HG02623 (cell line): ENCODE measurements around the gene DOK6.
"Not testable (repeated sequence)": the region's sequence is repeated elsewhere in the genome, so short reads cannot be mapped to it uniquely, and the experiment has no call there.

Experiments used
- ATAC-seq: cut with Tn5 transposase; IDR thresholded peaks from one replicate; pipeline ENCODE4 v1.9.1; 2021; ENCODE audit warnings: moderate library complexity; ENCODE audit not compliant: unreplicated experiment

DOK6 gene

GRCh38 chr18:69400253-69400975, at the start of gene DOK6:
TSS of gene DOK6 (plus strand) at chr18:69400888.
- ATAC-seq = no peak

DNA sequence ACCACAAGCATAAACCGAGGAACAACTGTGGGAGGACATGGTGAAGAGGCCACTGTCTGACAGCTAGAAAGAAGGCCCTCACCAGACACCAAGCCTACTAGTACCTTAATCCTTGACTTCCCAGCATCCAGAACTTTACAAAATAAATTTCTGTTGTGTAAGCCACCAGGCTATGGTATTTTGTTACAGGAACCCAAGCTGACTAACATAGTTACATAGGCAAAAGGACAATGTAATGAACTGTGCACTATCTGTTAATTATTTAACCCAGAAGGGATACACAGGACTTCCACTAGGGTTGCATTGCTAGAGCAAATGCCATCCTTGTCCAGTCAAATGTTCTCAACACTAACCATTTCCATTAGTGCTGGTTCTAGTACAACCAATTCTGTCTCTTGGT, 47.7 kb upstream of the DOK6 start:
- ATAC-seq = no peak

DNA sequence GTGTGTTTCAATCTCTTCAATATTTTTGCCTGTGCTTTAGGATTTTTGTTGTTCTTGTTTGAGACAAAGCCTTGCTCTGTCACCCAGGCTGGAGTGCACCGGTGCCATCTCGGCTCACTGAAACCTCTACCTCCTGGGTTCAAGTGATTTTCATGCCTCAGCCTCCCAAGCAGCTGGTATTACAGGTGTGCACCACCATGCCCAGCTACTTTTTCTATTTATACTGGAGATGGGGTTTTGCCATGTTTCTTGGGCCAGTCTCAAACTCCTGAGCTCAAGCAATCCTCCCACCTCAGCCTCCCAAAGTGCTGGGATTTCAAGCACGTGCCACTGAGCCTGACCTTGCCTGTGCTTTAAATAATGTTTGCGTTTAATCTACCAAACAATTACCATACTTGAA, 43.1 kb upstream of the DOK6 start:
- ATAC-seq = no peak

DNA sequence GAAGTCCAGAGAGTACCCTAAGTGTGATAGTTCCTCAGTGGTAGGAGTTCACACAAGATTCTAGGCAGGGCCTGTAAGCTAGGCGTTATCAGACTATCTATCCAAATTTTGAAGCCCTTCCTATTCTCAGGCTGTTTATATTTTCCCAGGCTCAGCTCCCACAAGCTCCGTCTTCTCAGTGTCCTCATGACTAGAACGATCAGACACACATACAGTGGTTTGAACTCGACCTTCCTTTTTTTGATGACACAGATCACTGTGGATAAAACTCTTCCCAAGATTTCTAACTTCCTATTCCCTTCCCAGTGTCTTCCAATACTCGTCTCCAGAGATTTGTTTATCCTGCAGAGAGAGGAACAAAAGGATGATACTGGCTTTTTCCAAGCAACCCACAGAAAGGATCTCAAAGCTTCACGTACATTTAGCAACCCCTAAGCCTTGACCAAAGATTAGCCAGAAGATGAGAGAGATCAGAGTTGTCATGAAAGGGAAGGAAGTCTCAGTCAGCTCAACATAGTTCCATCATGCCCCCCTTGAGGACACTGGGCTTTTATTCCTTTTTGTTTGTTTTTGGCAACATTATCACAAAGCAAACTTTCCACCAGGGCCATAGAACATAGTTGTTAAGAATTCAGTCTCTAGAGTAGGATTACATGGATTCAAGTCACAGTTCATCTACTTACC, 42.3 kb upstream of the DOK6 start:
- ATAC-seq = no peak

DNA sequence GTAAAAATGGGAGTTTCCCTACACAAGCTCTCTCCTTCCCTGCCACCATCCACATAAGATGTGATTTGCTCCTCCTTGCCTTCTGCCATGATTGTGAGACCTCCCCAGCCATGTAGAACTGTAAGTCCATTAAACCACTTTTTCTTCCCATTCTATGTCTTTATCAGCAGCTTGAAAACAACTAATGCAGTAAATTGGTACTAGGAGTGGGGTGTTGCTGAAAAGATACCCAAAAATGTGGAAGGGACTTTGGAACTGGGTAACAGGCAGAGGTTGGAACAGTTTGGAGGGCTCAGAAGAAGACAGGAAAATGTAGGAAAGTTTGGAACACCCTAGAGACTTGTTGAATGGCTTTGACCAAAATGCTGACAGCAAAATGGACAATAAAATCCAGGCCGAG, 40.9 kb upstream of the DOK6 start:
- not testable (repeated sequence) for ATAC-seq

GRCh38 chr18:69364930-69365329, 35.8 kb upstream of the DOK6 start:
- ATAC-seq = no peak

GRCh38 chr18:69365658-69366057, 35.0 kb upstream of the DOK6 start:
- ATAC-seq = no peak

GRCh38 chr18:69367104-69367503, 33.6 kb upstream of the DOK6 start:
- ATAC-seq = no peak

GRCh38 chr18:69371729-69372128, 29.0 kb upstream of the DOK6 start:
- ATAC-seq = no peak

DNA sequence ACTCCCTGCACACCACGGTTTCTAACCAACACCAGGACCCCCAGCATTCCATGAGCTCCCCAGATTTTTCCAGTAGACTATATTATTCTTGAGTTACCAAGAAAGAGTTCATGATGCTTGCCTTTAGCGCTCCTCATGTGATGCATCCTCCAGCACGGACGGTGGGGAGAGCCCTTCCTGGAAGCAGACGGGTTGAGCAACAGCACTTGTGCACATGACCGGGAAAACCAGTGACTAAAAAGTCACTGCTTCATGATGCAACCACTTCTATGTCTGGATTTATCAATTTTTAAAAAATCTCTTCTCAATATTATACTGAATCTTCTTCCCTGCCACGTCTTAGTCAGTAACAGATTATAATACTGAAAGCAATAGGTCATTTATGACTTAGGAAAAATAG, 20.4 kb upstream of the DOK6 start:
- ATAC-seq = no peak

GRCh38 chr18:69383186-69383585, 17.5 kb upstream of the DOK6 start:
- ATAC-seq = no peak

GRCh38 chr18:69387186-69387585, 13.5 kb upstream of the DOK6 start:
- no peak for ATAC-seq

GRCh38 chr18:69388222-69388621, 12.5 kb upstream of the DOK6 start:
- no peak for ATAC-seq

- no peak for ATAC-seq
Measured at GRCh38 chr18:69397096-69397495, 3.6 kb upstream of the DOK6 start.

DNA sequence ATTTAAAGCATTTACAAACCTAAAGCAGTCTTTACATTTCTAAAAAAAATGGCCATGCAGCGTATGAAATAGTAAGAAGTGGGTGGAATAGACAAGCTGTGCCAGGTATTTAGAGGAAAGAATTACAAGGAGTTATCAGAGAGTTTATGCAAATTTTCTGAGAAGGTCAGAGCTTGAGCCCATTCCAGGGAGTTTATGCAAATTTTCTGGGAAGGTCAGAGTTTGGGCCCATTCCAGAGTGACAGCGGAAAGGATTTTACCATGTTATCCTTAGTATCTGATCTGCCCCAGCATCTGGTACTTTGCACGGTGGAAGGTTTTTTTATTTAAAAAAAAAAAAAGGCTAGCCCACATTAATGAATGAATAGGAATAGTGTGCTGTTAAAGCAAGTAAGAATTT, 1.4 kb upstream of the DOK6 start:
- no peak for ATAC-seq

DNA sequence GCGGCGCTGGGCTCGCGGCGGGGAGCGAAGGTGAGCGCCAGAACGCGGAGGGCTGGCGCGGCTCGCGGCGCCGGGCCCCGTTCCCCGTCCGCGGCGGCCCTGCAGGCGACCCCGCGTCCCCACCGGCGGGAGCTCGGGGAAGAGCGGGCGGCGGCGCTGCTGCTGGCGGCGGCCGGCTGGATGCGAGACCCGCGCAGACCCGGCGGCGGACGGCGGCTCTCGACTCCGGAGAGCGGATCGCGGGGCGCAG, 213 bp downstream of the DOK6 start:
- ATAC-seq = no peak

- ATAC-seq = no peak
Measured at GRCh38 chr18:69401226-69401971, 711 bp downstream of the DOK6 start.

DNA sequence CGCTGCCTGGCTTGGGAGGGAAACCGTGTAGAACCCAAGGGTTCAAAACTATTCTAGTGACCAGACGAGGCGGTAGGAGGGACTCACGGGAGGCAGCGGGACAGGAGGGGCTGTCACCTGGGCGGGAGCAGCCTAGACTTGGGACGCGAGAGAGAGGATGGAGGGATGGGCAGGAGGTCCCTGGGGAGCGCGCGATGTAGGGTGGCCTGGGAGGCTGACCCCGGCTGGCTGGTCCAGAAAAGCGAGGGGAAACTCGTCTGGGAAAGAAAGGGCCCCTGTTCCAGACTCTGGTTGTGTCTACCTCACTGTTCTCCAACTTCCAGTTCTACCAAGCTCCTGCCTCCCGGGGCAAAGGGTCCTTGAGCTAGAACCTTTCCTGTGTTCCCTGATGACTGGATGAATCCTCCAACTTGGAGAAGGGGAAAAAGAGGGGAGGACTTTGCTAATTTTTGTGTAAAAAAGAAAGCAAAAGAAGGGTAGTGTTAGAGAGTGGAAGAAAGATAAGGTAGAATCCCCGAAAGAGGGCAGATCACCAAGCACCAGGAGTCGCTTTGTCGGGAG, 1.4 kb downstream of the DOK6 start:
- no peak for ATAC-seq

DNA sequence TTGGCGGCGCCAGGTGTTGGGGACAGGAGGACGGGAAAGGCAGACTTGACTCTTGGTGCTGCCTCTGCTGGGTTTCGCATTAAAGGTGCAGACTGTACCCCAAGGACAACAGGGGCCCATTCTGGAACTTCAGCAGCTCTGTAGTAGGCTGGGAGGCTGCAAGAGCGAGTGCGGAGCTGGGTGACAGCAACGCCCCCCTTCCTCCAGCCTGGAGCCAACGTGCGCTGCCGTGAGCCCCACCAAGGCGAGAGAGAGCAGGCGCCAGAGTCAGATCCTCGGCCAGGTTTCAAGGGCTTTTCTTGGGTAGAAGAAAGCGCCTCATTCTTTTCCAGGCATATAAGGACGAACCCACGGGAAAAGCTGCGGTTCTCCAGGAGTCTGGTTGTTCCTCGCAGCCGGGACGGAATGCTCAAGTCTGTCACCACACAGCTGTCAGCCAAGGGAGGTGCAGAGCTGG, 1.9 kb downstream of the DOK6 start:
- no peak for ATAC-seq

DNA sequence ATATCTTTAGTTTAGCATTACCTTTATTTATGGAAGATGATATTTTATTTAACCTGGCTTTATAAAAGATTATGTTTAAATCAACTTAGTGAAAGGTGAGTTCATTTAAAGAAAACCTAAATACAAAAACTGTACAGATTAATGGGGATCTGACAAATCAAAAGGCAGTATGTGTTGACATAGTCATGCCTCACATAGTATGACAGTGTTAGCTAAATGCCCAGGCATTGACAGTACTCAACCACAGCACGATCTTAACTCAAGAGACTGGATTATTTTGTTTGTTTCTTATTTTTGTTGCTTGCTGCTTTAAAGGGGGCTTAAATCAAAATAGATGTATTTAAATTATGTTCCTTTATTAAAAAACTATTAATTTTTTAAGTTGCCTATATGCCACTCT, 7.8 kb downstream of the DOK6 start:
- ATAC-seq = no peak

- ATAC-seq = no peak
Measured at GRCh38 chr18:69411199-69411598, 10.5 kb downstream of the DOK6 start.

- no peak for ATAC-seq
Measured at GRCh38 chr18:69414184-69414583, 13.5 kb downstream of the DOK6 start.
